MM.1S (cell line): ENCODE measurements around the gene CCR9.

ENCODE experiments used
- EZH2phosphoT487 ChIP-seq: fragments of 300-600 bp; sonication (generic); IDR thresholded peaks from 2 replicates; pipeline ENCODE4 v1.6.1; 2018; ENCODE audit warnings: antibody characterized with exemption, low read length
- TF ChIP-seq, protein P1 (sequence below): fragments of 300-600 bp; sonication (generic); IDR thresholded peaks from 2 replicates; pipeline ENCODE4 v1.5.1; 2016; ENCODE audit warnings: antibody characterized with exemption, low read length, mixed read lengths

DNA sequence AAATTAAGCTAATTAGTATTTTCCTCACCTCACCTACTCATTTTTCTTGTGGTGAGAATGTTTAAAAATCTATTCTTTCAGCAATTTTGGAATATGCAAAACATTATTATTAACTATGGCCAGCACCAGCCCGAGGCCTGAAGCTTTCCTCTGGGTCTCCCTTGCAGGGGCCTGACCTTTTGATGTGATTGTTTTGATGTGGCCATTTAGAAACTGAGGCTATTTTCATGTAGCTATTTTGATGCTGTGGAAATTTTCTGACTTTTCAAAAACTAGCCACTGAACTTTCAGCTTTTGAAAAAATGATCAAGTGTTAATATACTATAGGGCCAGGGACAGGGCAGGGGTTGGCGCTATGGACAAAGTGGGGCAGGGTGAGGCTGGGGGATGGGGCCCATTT, 8.2 kb upstream of the CCR9 start:
- TF ChIP-seq, protein P1, sequence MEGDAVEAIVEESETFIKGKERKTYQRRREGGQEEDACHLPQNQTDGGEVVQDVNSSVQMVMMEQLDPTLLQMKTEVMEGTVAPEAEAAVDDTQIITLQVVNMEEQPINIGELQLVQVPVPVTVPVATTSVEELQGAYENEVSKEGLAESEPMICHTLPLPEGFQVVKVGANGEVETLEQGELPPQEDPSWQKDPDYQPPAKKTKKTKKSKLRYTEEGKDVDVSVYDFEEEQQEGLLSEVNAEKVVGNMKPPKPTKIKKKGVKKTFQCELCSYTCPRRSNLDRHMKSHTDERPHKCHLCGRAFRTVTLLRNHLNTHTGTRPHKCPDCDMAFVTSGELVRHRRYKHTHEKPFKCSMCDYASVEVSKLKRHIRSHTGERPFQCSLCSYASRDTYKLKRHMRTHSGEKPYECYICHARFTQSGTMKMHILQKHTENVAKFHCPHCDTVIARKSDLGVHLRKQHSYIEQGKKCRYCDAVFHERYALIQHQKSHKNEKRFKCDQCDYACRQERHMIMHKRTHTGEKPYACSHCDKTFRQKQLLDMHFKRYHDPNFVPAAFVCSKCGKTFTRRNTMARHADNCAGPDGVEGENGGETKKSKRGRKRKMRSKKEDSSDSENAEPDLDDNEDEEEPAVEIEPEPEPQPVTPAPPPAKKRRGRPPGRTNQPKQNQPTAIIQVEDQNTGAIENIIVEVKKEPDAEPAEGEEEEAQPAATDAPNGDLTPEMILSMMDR, result no peak
- no peak for TF ChIP-seq EZH2phosphoT487
